Right lobe of liver (tissue), 4 donors: Measurements from ENCODE around the gene COL19A1.

Experiments
- CTCF ChIP-seq, 4 donors: fragments of 200-600 bp in 3 of 4; fragments of 450-650 bp in 1 of 4; IDR thresholded peaks; one replicate each; pipeline versions ENCODE4 v1.5.1 to v1.8.0; 2016 to 2022; ENCODE audit warnings: antibody characterized with exemption in 4 of 4, mild to moderate bottlenecking in 2 of 4
- POLR2A ChIP-seq: fragments of 450-650 bp; IDR thresholded peaks from one replicate; pipeline ENCODE4 v1.6.1; 2017; ENCODE audit warnings: antibody characterized with exemption, mild to moderate bottlenecking
- donor health status: DM: no; HTN: no; CAD: no.
- donor health status: DM: no; HTN: no; CAD: no.
- donor health status: DM: no; HTN: yes; CAD: no.

DNA sequence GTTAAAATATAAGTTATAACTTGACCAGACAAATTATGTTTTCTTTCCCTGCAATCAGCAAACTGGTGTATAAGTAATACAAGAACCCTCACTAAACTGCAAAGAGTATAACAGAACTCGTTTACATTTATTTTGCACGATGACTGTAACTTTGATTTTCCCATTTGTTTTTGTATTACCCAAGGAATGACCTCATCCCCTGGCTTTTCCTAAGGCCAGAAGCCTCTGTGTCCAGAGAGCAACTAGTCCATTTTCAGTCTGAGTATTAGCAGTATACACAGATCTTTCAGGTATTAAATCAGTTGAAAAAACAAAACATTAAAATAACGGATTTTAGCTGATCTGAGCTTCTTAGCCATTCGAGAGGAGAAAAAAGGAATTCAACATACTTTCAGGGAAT is 17.2 kb downstream of the COL19A1 start:
- TF ChIP-seq CTCF (IDR thresholded peaks at IDR 0.05) (no peak), POLR2A (no peak)
